IMR-90 (cell line): ENCODE results near the gene HTT. TPM values are rescaled to one million over a fixed set of nuclear protein-coding genes. Genes with fewer than 3 reads are reported as not detected.

Experiments
- ATAC-seq: fragments of 200-7000 bp; cut with Tn5 transposase; 2 replicates; pipeline ENCODE4 v1.9.1; 2020; ENCODE audit warnings: low read depth, mild to moderate bottlenecking, moderate library complexity
- BruUV-seq: library from RNA; stranded (reverse); fragments of 400-500 nt; replicated peaks from 2 replicates; lab custom pipeline; 2021; lab: Mats Ljungman, UMichigan
- CTCF ChIA-PET: fragments of 300-600 bp; formaldehyde crosslinking; extraction: SDS; loops from one replicate; lab custom pipeline; 2021; ENCODE audit warnings: antibody characterized with exemption; lab: Yijun Ruan, JAX
- POLR2A ChIA-PET: fragments of 300-600 bp; sonication (Branson Sonifier 250); formaldehyde crosslinking; loops from one replicate; lab custom pipeline; 2022; ENCODE audit warnings: antibody characterized with exemption; ENCODE audit not compliant: unreplicated experiment; lab: Charles Lee
- DNase-seq: peaks from one replicate; pipeline ENCODE4 v3.0.0; 2013
- H2AFZ ChIP-seq: replicated peaks from 2 replicates; pipeline ENCODE3; 2013; ENCODE audit warnings: low read length, mild to moderate bottlenecking; ENCODE audit not compliant: poor library complexity
- H2AK5ac ChIP-seq: 2 replicates; pipeline ENCODE4 v1.6.1; 2013; ENCODE audit warnings: low read depth, low read length, inconsistent platforms
- H2AK9ac ChIP-seq: replicated peaks from 2 replicates; pipeline ENCODE3; 2013; ENCODE audit warnings: mild to moderate bottlenecking, low read depth, low read length, moderate library complexity; ENCODE audit not compliant: poor library complexity
- H2BK120ac ChIP-seq: 2 replicates; pipeline ENCODE4 v1.6.1; 2013; ENCODE audit warnings: low read depth, low read length, inconsistent platforms
- H2BK15ac ChIP-seq: 3 replicates; pipeline ENCODE4 v1.6.1; 2013; ENCODE audit warnings: low read depth, low read length, inconsistent platforms
- H2BK20ac ChIP-seq: 2 replicates; pipeline ENCODE4 v1.6.1; 2013; ENCODE audit warnings: low read depth, mild to moderate bottlenecking, inconsistent platforms, low read length, moderate library complexity
- H2BK5ac ChIP-seq: 2 replicates; pipeline ENCODE4 v1.6.1; 2013; ENCODE audit warnings: mild to moderate bottlenecking, low read depth, low read length, inconsistent platforms; ENCODE audit not compliant: poor library complexity, severe bottlenecking
- H3K14ac ChIP-seq: replicated peaks from 2 replicates; pipeline ENCODE4 v1.6.1; 2013; ENCODE audit warnings: low read depth, low read length, inconsistent platforms
- H3K18ac ChIP-seq: 2 replicates; pipeline ENCODE4 v1.6.1; 2013; ENCODE audit warnings: low read depth, low read length, control low read depth
- H3K23ac ChIP-seq: 2 replicates; pipeline ENCODE4 v1.6.1; 2013; ENCODE audit warnings: low read depth, low read length, inconsistent platforms
- H3K27ac ChIP-seq: 2 replicates; pipeline ENCODE4 v1.5.1; 2013; ENCODE audit warnings: mild to moderate bottlenecking, control low read depth, low read length; ENCODE audit not compliant: insufficient read depth
- H3K27me3 ChIP-seq: 2 replicates; pipeline ENCODE4 v1.6.1; 2013; ENCODE audit warnings: low read length; ENCODE audit not compliant: control insufficient read depth, insufficient read depth
- H3K36me3 ChIP-seq: 2 replicates; pipeline ENCODE4 v1.6.1; 2013; ENCODE audit warnings: low read length, mixed read lengths; ENCODE audit not compliant: control insufficient read depth, insufficient read depth
- H3K4ac ChIP-seq: 2 replicates; pipeline ENCODE4 v1.6.1; 2013; ENCODE audit warnings: low read depth, low read length, inconsistent platforms
- H3K4me1 ChIP-seq: 2 replicates; pipeline ENCODE4 v1.6.1; 2013; ENCODE audit warnings: low read length, mixed read lengths; ENCODE audit not compliant: control insufficient read depth, insufficient read depth
- H3K4me2 ChIP-seq: 2 replicates; pipeline ENCODE4 v1.6.1; 2013; ENCODE audit warnings: low read depth, mild to moderate bottlenecking, control low read depth, low read length, moderate library complexity
- H3K4me3 ChIP-seq: 2 replicates; pipeline ENCODE4 v1.5.1; 2013; ENCODE audit warnings: low read depth, mild to moderate bottlenecking, control low read depth, low read length, moderate library complexity; ENCODE audit not compliant: insufficient read depth
- H3K56ac ChIP-seq: 2 replicates; pipeline ENCODE4 v1.6.1; 2013; ENCODE audit warnings: low read length, inconsistent platforms; ENCODE audit not compliant: insufficient read depth; ENCODE audit errors: extremely low read depth
- H3K79me1 ChIP-seq, 2 experiments: 2 replicates each; pipeline ENCODE4 v1.6.1; 2013; ENCODE audit warnings: low read length in 2 of 2, inconsistent platforms in 1 of 2, low read depth in 1 of 2
- H3K9ac ChIP-seq: 2 replicates; pipeline ENCODE4 v1.6.1; 2013; ENCODE audit warnings: low read depth, low read length, control low read depth
- H3K9me1 ChIP-seq: 2 replicates; pipeline ENCODE4 v1.6.1; 2013; ENCODE audit warnings: low read length, inconsistent platforms; ENCODE audit not compliant: insufficient read depth
- H3K9me3 ChIP-seq: 2 replicates; pipeline ENCODE4 v1.6.1; 2013; ENCODE audit warnings: low read length; ENCODE audit not compliant: control insufficient read depth, insufficient read depth
- H4K20me1 ChIP-seq: 2 replicates; pipeline ENCODE4 v1.6.1; 2013; ENCODE audit warnings: low read length, inconsistent platforms; ENCODE audit not compliant: insufficient read depth
- H4K5ac ChIP-seq: 2 replicates; pipeline ENCODE4 v1.6.1; 2013; ENCODE audit warnings: mild to moderate bottlenecking, low read depth, low read length, control low read depth
- H4K8ac ChIP-seq, 2 experiments: 2 replicates each; pipeline ENCODE4 v1.6.1; 2013; ENCODE audit warnings: low read depth in 2 of 2, low read length in 2 of 2, control low read depth in 1 of 2, inconsistent platforms in 1 of 2
- H4K91ac ChIP-seq: 2 replicates; pipeline ENCODE4 v1.6.1; 2013; ENCODE audit warnings: low read depth, low read length, inconsistent platforms; ENCODE audit not compliant: insufficient read depth
- FOS ChIP-seq: fragments of 150-350 bp; IDR thresholded peaks from 2 replicates; pipeline ENCODE4 v1.6.1; 2016; ENCODE audit warnings: low read depth, low read length
- MAFK ChIP-seq: IDR thresholded peaks from 2 replicates; pipeline ENCODE4 v1.6.1; 2012; ENCODE audit warnings: low read depth, low read length, improper control_type of control experiment
- NFE2L2 ChIP-seq: fragments of 150-350 bp; IDR thresholded peaks from 2 replicates; pipeline ENCODE4 v1.6.1; 2016; ENCODE audit warnings: low read depth, mild to moderate bottlenecking, low read length
- POLR2A ChIP-seq: IDR thresholded peaks from 2 replicates; pipeline ENCODE4 v1.6.1; 2012; ENCODE audit warnings: mild to moderate bottlenecking, low read depth, low read length
- RAD21 ChIP-seq: IDR thresholded peaks from 2 replicates; pipeline ENCODE4 v1.6.1; 2012; ENCODE audit warnings: low read length, improper control_type of control experiment
- RCOR1 ChIP-seq: IDR thresholded peaks from 2 replicates; pipeline ENCODE4 v1.6.1; 2012; ENCODE audit warnings: mild to moderate bottlenecking, low read length, improper control_type of control experiment; ENCODE audit not compliant: insufficient replicate concordance
- WGBS, 2 experiments: methylation state at CpG; one replicate each; pipeline versions ENCODE4 v1.1.5 to v1.1.7; 2013; ENCODE audit warnings: missing lambda C conversion rate in 2 of 2; ENCODE audit not compliant: insufficient read length in 1 of 2; ENCODE audit errors: extremely low coverage in 2 of 2; 5-methylcytosine and 5-hydroxymethylcytosine counted together
- dilution Hi-C: fragments of 300-500 bp; cut with HindIII; formaldehyde crosslinking; loops from one replicate; pipeline ENCODE4 v1.14.3; 2018; ENCODE audit warnings: low sequenced_read_pairs; ENCODE audit not compliant: unreplicated experiment
- in situ Hi-C: fragments of 300-500 bp; cut with MboI; formaldehyde crosslinking; loops from 3 replicates; pipeline ENCODE4 v1.14.3; 2019; ENCODE audit warnings: low sequenced_read_pairs, inconsistent platforms, mixed read lengths
- intact Hi-C: fragments of 100-400 bp; cut with micrococcal nuclease; formaldehyde crosslinking; loops from 2 replicates; pipeline ENCODE4 v1.10.0; 2022
- polyA plus RNA-seq, 3 experiments: library from polyadenylated mRNA; depleted of rRNA; stranded (reverse); fragments of >200 nt; gene quantifications; 2 replicates each; pipeline ENCODE4 v1.2.3, GENCODE V29; 2012; ENCODE audit warnings: low replicate concordance in 1 of 3
- total RNA-seq: library from RNA; depleted of rRNA; stranded (reverse); fragments of >200 nt; gene quantifications from 2 replicates; pipeline ENCODE4 v1.2.3, GENCODE V29; 2012
- TF ChIP-seq, protein P1 (sequence below): fragments of 150-350 bp; IDR thresholded peaks from 2 replicates; pipeline ENCODE4 v1.6.1; 2016; ENCODE audit warnings: low read depth, mild to moderate bottlenecking, low read length, moderate library complexity, borderline replicate concordance

HTT gene
- total and polyA plus RNA-seq, 2 of the 4 experiments (the other 2 are of a cell fraction) = 11.6 to 14.3 TPM

DNA sequence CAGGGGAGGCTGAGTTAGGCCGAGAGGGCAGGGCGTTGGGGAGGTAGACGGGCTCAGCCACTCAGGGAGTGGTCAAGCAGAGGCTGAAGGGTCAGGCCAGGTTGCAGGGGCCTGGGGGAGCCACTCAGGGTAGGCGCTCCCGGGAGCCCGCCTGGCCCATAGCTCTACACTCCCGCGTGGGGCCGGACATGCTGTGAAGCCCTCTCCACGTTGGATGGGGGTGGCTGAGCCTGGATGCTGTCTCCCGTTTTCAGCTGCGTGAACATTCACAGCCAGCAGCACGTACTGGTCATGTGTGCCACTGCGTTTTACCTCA is 160.5 kb downstream of the HTT start:
- in situ Hi-C loops = no loop called here
- Histone ChIP-seq H3K27me3 (no peaks in the 10 kb centered on the region), H3K9ac (no peak overlapping the region), H2AK5ac (no peak overlapping the region), H3K9me1 (peaks cover 3% of the 10 kb centered on the region; the same call in 1 of the 2 replicates), H2BK15ac (no peak overlapping the region), H3K4me3 (no peak overlapping the region), H3K4ac (no peak overlapping the region), H3K4me2 (no peak overlapping the region), H3K36me3 (peaks cover 65% of the 10 kb centered on the region), H3K14ac (no peak overlapping the region), H2AK9ac (peak overlapping the region; percentile 61), H3K9me3 (no peaks in the 10 kb centered on the region), H3K18ac (no peak overlapping the region), H2BK5ac (no peak overlapping the region), H4K5ac (no peak overlapping the region), H4K8ac (no peak overlapping the region), H3K23ac (no peak overlapping the region), H4K20me1 (no peaks in the 10 kb centered on the region), H3K4me1 (no peaks in the 10 kb centered on the region; the same call in 1 of the 2 replicates), H3K56ac (no peak overlapping the region), H4K91ac (no peak overlapping the region), H2BK20ac (no peak overlapping the region), H2AFZ (no peak overlapping the region), H2BK120ac (no peak overlapping the region), H3K79me1 (no peaks in the 10 kb centered on the region), H3K27ac (no peak overlapping the region)
- dilution Hi-C loops = no loop called here
- TF ChIP-seq RAD21 = no peak
- no peak for TF ChIP-seq FOS
- no peak for TF ChIP-seq POLR2A
- TF ChIP-seq RCOR1 = no peak
- TF ChIP-seq, protein P1, sequence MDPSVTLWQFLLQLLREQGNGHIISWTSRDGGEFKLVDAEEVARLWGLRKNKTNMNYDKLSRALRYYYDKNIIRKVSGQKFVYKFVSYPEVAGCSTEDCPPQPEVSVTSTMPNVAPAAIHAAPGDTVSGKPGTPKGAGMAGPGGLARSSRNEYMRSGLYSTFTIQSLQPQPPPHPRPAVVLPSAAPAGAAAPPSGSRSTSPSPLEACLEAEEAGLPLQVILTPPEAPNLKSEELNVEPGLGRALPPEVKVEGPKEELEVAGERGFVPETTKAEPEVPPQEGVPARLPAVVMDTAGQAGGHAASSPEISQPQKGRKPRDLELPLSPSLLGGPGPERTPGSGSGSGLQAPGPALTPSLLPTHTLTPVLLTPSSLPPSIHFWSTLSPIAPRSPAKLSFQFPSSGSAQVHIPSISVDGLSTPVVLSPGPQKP = no peak
- TF ChIP-seq MAFK = no peak
- TF ChIP-seq NFE2L2 = no peak
- ATAC-seq (no peak), DNase-seq (no peak)
- intact Hi-C loops = no loop called here
- no TSS peak for BruUV-seq
- CTCF ChIA-PET = no interaction called here
- POLR2A ChIA-PET = no interaction called here
- 96% methylated on average over 6 of the region's 14 CpGs; no CpG with 5 or more reads in 1 of the 2 experiments for WGBS, 2 experiments
